Smooth muscle cell (in vitro differentiated cells): Measurements from ENCODE around the gene RASEF. TPM values are rescaled to one million over a fixed set of nuclear protein-coding genes. Genes with fewer than 3 reads are reported as not detected.
"Not testable (repeated sequence)": the region's sequence is repeated elsewhere in the genome, so short reads cannot be mapped to it uniquely, and the experiment has no call there.

Source experiments
- DNase-seq: peaks from one replicate; lab custom pipeline; 2025; ENCODE audit not compliant: unreplicated experiment; lab: John Stamatoyannopoulos, UW
- H2AFZ ChIP-seq: fragments of 200-600 bp; sonication (generic); 2 replicates; pipeline ENCODE4 v1.6.0; 2016; ENCODE audit warnings: antibody characterized with exemption, low read depth, mild to moderate bottlenecking
- H3F3A ChIP-seq: fragments of 200-600 bp; sonication (generic); 2 replicates; pipeline ENCODE4 v1.6.0; 2017; ENCODE audit warnings: antibody characterized with exemption, low read depth
- H3K27ac ChIP-seq: fragments of 200-600 bp; sonication (generic); 2 replicates; pipeline ENCODE4 v1.5.1; 2016; ENCODE audit warnings: low read depth, mild to moderate bottlenecking
- H3K27me3 ChIP-seq: fragments of 200-600 bp; sonication (generic); 2 replicates; pipeline ENCODE4 v1.6.1; 2016; ENCODE audit warnings: low read depth, mild to moderate bottlenecking
- H3K36me3 ChIP-seq: fragments of 200-600 bp; sonication (generic); 2 replicates; pipeline ENCODE4 v1.5.1; 2016; ENCODE audit warnings: low read depth
- H3K4me1 ChIP-seq: fragments of 200-600 bp; sonication (generic); 2 replicates; pipeline ENCODE4 v1.5.1; 2016; ENCODE audit warnings: low read depth
- H3K4me2 ChIP-seq: fragments of 200-600 bp; sonication (generic); 2 replicates; pipeline ENCODE4 v1.6.0; 2016; ENCODE audit warnings: mild to moderate bottlenecking
- H3K4me3 ChIP-seq: fragments of 200-600 bp; sonication (generic); 2 replicates; pipeline ENCODE4 v1.5.1; 2016; ENCODE audit warnings: mild to moderate bottlenecking
- H3K79me2 ChIP-seq: fragments of 200-600 bp; sonication (generic); 2 replicates; pipeline ENCODE4 v1.6.0; 2016; ENCODE audit warnings: low read depth, mild to moderate bottlenecking
- H3K9ac ChIP-seq: fragments of 200-600 bp; sonication (generic); 2 replicates; pipeline ENCODE4 v1.6.0; 2016; ENCODE audit warnings: low read depth
- H3K9me3 ChIP-seq: fragments of 200-600 bp; sonication (generic); replicated peaks from 2 replicates; pipeline ENCODE4 v1.5.1; 2016; ENCODE audit warnings: low read depth
- H4K20me1 ChIP-seq: fragments of 200-600 bp; sonication (generic); 2 replicates; pipeline ENCODE4 v1.6.0; 2016; ENCODE audit warnings: low read depth
- CTCF ChIP-seq: fragments of 200-600 bp; sonication (generic); IDR thresholded peaks from 2 replicates; pipeline ENCODE4 v1.5.1; 2017; ENCODE audit warnings: borderline replicate concordance, mild to moderate bottlenecking, antibody characterized with exemption; ENCODE audit not compliant: insufficient read depth, poor library complexity, severe bottlenecking
- WGBS: methylation state at CpG from one replicate; pipeline ENCODE4 v1.1.7; 2016; ENCODE audit warnings: low lambda C conversion rate; 5-methylcytosine and 5-hydroxymethylcytosine counted together
- polyA plus RNA-seq: library from polyadenylated mRNA; unstranded; fragments of >200 nt; fragmentation: Nextera tagmentation; extraction: Ambion mirVana; gene quantifications from 2 replicates; pipeline ENCODE4 v1.2.1, GENCODE V29; 2016
- total RNA-seq: library from RNA; depleted of rRNA; stranded (reverse); fragments of >200 nt; gene quantifications from 2 replicates; pipeline ENCODE4 v1.2.3, GENCODE V29; 2014

Gene RASEF
- total and polyA plus RNA-seq, 2 experiments from 2014 or later, result 0.11 to 1.7 TPM

- DNase-seq, result no peak
- no peaks in the 10 kb centered on the region for H3K9me3 ChIP-seq
- 92% methylated on average over 6 of the region's 6 CpGs for WGBS
Observed at GRCh38 chr9:83081846-83082245, 18.9 kb upstream of the RASEF start.

DNA sequence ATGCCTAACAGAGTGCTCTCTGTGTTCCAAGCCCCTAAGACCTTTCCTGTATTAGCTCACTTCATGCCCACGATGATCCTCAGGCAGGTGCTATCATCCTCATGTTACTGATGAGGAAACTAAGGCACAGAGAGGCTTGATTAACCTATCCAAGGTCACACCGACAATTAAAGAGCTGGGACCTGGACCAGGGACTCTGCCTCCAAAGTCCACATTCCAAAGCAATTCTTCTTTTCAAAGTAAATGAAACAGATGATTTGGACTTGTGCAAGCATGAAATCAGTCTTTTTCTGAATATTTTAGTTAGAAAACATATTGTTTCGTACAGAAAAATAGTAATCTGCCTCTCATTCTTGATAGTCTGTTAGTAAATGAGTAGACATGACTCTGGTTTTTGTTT lies 18.1 kb upstream of the RASEF start:
- Histone ChIP-seq H3K36me3 (no peaks in the 10 kb centered on the region), H3K4me1 (no peaks in the 10 kb centered on the region), H3K4me3 (no peak overlapping the region), H3K27me3 (no peaks in the 10 kb centered on the region), H4K20me1 (no peaks in the 10 kb centered on the region), H2AFZ (no peak overlapping the region), H3K9ac (no peak overlapping the region), H3F3A (no peaks in the 10 kb centered on the region), H3K9me3 (no peaks in the 10 kb centered on the region), H3K4me2 (no peak overlapping the region), H3K79me2 (no peaks in the 10 kb centered on the region), H3K27ac (no peak overlapping the region)
- DNase-seq, result no peak
- no peak for TF ChIP-seq CTCF
- 87% methylated on average over 3 of the region's 3 CpGs for WGBS

More at GRCh38 chr9:83081846-83082245, 18.9 kb upstream of the RASEF start:
- Histone ChIP-seq H3K36me3 (no peaks in the 10 kb centered on the region), H3K27ac (no peak overlapping the region), H3K79me2 (no peaks in the 10 kb centered on the region), H4K20me1 (no peaks in the 10 kb centered on the region), H3K27me3 (no peaks in the 10 kb centered on the region), H3K4me1 (no peaks in the 10 kb centered on the region), H3K9ac (no peak overlapping the region), H3F3A (no peaks in the 10 kb centered on the region), H3K4me3 (no peak overlapping the region), H3K4me2 (no peak overlapping the region), H2AFZ (no peak overlapping the region)
- no peak for TF ChIP-seq CTCF

DNA sequence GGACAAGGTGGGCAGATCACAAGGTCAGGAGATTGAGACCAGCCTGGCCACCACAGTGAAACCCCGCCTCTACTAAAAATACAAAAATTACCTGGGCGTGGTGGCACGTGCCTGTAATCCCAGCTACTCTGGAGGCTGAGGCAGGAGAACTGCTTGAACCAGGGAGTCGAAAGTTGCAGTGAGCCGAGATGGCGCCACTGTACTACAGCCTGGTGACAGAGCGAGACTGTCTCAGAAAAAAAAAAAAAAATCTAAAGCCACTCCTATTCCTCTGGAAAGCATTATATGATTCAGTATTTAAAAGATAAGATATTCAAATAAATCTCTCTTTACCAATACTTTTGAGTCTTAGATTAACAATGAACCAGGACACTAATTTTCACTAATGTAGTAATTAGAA lies 13.0 kb upstream of the RASEF start:
- not testable (repeated sequence) for H3K9ac ChIP-seq, H3K36me3 ChIP-seq, H3K79me2 ChIP-seq, H3K27ac ChIP-seq, H3K4me2 ChIP-seq, H3K9me3 ChIP-seq, DNase-seq, H3K4me3 ChIP-seq, H3K4me1 ChIP-seq, H3F3A ChIP-seq, H4K20me1 ChIP-seq, H3K27me3 ChIP-seq, H2AFZ ChIP-seq
- 88% methylated on average over 7 of the region's 7 CpGs for WGBS

DNA sequence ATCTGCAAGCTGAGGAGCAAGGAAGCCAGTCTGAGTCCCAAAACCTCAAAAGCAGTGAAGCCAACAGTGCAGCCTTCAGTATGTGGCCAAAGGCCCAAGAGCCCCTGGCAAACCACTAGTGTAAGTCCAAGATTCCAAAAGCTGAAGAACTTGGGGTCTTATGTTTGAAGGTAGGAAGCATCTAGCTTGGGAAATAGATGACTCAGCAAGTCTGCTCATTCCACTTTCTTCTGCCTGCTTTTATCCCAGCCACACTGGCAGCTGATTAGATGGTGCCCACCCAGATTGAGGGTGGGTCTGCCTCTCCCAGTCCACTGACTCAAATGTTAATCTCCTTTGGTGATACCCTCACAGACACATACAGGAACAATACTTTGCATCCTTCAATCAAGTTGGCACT lies 9.6 kb upstream of the RASEF start:
- H3K27me3 ChIP-seq, DNase-seq, H3K36me3 ChIP-seq, H3K79me2 ChIP-seq, H3K27ac ChIP-seq, H3K4me3 ChIP-seq, H3K4me2 ChIP-seq, H3K4me1 ChIP-seq, H4K20me1 ChIP-seq, H3K9me3 ChIP-seq, H3K9ac ChIP-seq, H3F3A ChIP-seq, H2AFZ ChIP-seq: not testable (repeated sequence)

DNA sequence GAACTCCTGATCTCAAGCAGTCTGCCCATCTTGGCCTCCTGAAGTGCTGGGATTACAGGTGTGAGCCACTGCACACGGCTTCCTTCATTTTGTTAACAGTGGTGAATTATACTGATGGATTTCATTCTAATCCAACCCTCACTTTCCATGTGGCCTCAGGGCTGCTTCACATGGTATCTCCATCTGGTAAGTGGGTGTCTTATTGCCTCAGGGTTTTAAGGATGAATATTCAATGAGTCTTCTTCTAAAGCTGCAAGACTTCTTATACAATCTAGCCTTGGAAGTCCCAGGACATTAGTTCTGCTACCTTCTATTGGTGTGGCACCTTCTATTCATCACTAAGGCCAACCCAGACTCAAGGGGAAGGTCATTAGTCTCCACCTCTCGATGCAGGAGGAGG lies 8.7 kb upstream of the RASEF start:
- no peak overlapping the region for H3K27ac ChIP-seq
- H4K20me1 ChIP-seq, result no peaks in the 10 kb centered on the region
- H3K27me3 ChIP-seq, result peaks cover 5% of the 10 kb centered on the region
- no peaks in the 10 kb centered on the region for H3K9me3 ChIP-seq
- H3K4me3 ChIP-seq, result no peak overlapping the region
- H3K4me1 ChIP-seq, result no peaks in the 10 kb centered on the region
- no peak overlapping the region for H3K9ac ChIP-seq
- DNase-seq, result no peak
- H2AFZ ChIP-seq, result no peak overlapping the region
- H3K36me3 ChIP-seq, result no peaks in the 10 kb centered on the region
- 87% methylated on average over 2 of the region's 2 CpGs for WGBS
- TF ChIP-seq CTCF, result no peak
- no peaks in the 10 kb centered on the region for H3K79me2 ChIP-seq
- no peaks in the 10 kb centered on the region for H3F3A ChIP-seq
- no peak overlapping the region for H3K4me2 ChIP-seq
